Left colon (tissue), 2 donors: ENCODE measurements around the gene ILRUN. TPM values are rescaled to one million over a fixed set of nuclear protein-coding genes. Genes with fewer than 3 reads are reported as not detected.
"Not testable (repeated sequence)": the region's sequence is repeated elsewhere in the genome, so short reads cannot be mapped to it uniquely, and the experiment has no call there.

Source experiments
- ATAC-seq: fragments of 200-7000 bp; cut with Tn5 transposase; one replicate; pipeline ENCODE4 v1.9.1; 2020; ENCODE audit warnings: mild to moderate bottlenecking, moderate library complexity
- DNase-seq, 2 donors: peaks; one replicate each; pipeline ENCODE4 v3.0.0-alpha.2; 2020
- intact Hi-C, 2 donors: fragments of 100-400 bp; cut with DNase I in 1 of 2; cut with micrococcal nuclease in 1 of 2; formaldehyde crosslinking; loops; one replicate each; pipeline versions ENCODE4 v1.11.2 to v1.14.0; 2022; cut with DNase I, micrococcal nuclease
- long read RNA-seq: library from polyadenylated mRNA; unstranded; transcript quantifications from one replicate; pipeline ENCODE4 v2.0.0, GENCODE V29; 2021
- total RNA-seq, 2 donors: library from RNA; stranded (reverse); fragmentation: NEBNext Ultra II Directional; extraction: Animal tissue kit (Norgen Biotek cat#: 25700); gene quantifications; one replicate each; pipeline ENCODE4 v1.2.1, GENCODE V29; 2021
- donor health status: DM: no; HTN: no; CAD: no.
- donor health status: DM: yes; HTN: yes; CAD: no.

ILRUN gene
- total RNA-seq, result 10 to 100 TPM; 48.0 to 57.6 TPM
- long read RNA-seq, full-length matches to known transcripts, result 5 of 25 reads
- long read RNA-seq, partial matches to known transcripts, result 2 of 25 reads
- long read RNA-seq, other reads (novel, unspliced or antisense), result 18 of 25 reads

GRCh38 chr6:34696739-34697543, at the start of gene ILRUN:
Gene ILRUN (minus strand): TSS chr6:34696767. CDS start chr6:34696603, 164 bp downstream.
- ATAC-seq, result peak; percentile 96
- DNase-seq, result peak; percentile 96 to 99
- intact Hi-C loops, result no loop called here

GRCh38 chr6:34745277-34746103, 48.9 kb upstream of the ILRUN start:
- DNase-seq (peak; percentile 59 to 73), ATAC-seq (peak; percentile 88)
- intact Hi-C loops, result no loop called here

- DNase-seq, ATAC-seq, intact Hi-C loops: not testable (repeated sequence)
Observed at GRCh38 chr6:34744294-34744647, 47.7 kb upstream of the ILRUN start.

GRCh38 chr6:34743625-34744293, 47.2 kb upstream of the ILRUN start:
- ATAC-seq (no peak), DNase-seq (no peak)
- intact Hi-C loops, result no loop called here

- no peak for ATAC-seq
- intact Hi-C loops, result no loop called here
- no peak for DNase-seq
Observed at GRCh38 chr6:34742094-34742493, 45.5 kb upstream of the ILRUN start.

- DNase-seq (no peak), ATAC-seq (no peak)
- intact Hi-C loops, result no loop called here
Observed at GRCh38 chr6:34736823-34737222, 40.3 kb upstream of the ILRUN start.

- ATAC-seq (no peak), DNase-seq (no peak)
- intact Hi-C loops, result no loop called here
Observed at GRCh38 chr6:34731393-34732060, 35.0 kb upstream of the ILRUN start.

GRCh38 chr6:34729631-34730470, 33.3 kb upstream of the ILRUN start:
- DNase-seq, result no peak
- ATAC-seq, result no peak
- intact Hi-C loops, result no loop called here

- DNase-seq (no peak), ATAC-seq (no peak)
- intact Hi-C loops, result no loop called here
Observed at GRCh38 chr6:34726055-34726454, 29.5 kb upstream of the ILRUN start.

GRCh38 chr6:34723203-34723602, 26.6 kb upstream of the ILRUN start:
- intact Hi-C loops, result no loop called here
- ATAC-seq, result no peak
- no peak for DNase-seq

GRCh38 chr6:34722451-34722850, 25.9 kb upstream of the ILRUN start:
- ATAC-seq (no peak), DNase-seq (no peak)
- intact Hi-C loops, result no loop called here

GRCh38 chr6:34720160-34720559, 23.6 kb upstream of the ILRUN start:
- intact Hi-C loops, ATAC-seq, DNase-seq: not testable (repeated sequence)

- intact Hi-C loops, ATAC-seq, DNase-seq: not testable (repeated sequence)
Observed at GRCh38 chr6:34719646-34720045, 23.1 kb upstream of the ILRUN start.

GRCh38 chr6:34718976-34719375, 22.4 kb upstream of the ILRUN start:
- ATAC-seq (no peak), DNase-seq (no peak)
- intact Hi-C loops, result no loop called here

GRCh38 chr6:34717466-34717865, 20.9 kb upstream of the ILRUN start:
- DNase-seq, result no peak
- intact Hi-C loops, result no loop called here
- no peak for ATAC-seq

- intact Hi-C loops, result no loop called here
- ATAC-seq, result no peak
- DNase-seq, result no peak
Observed at GRCh38 chr6:34714663-34715062, 18.1 kb upstream of the ILRUN start.

- ATAC-seq, DNase-seq, intact Hi-C loops: not testable (repeated sequence)
Observed at GRCh38 chr6:34712881-34713280, 16.3 kb upstream of the ILRUN start.

GRCh38 chr6:34709386-34709785, 12.8 kb upstream of the ILRUN start:
- DNase-seq, result peak in 1 of 2 donors; percentile 34
- intact Hi-C loops, result no loop called here
- no peak for ATAC-seq
